Endothelial cell of umbilical vein (primary cell): Measurements from ENCODE around the gene ITPRID1. TPM values are rescaled to one million over a fixed set of nuclear protein-coding genes. Genes with fewer than 3 reads are reported as not detected.

ENCODE experiments used
- BruUV-seq: library from RNA; stranded (reverse); fragments of 400-500 nt; replicated peaks from 2 replicates; lab custom pipeline; 2021; lab: Mats Ljungman, UMichigan
- CTCF ChIA-PET: fragments of 300-600, 350-600 bp; sonication (Branson Sonifier 250); formaldehyde crosslinking; loops from one replicate; lab custom pipeline; 2021; ENCODE audit warnings: antibody characterized with exemption, inconsistent platforms; lab: Charles Lee
- POLR2A ChIA-PET: fragments of 300-600, 350-600 bp; sonication (Branson Sonifier 250); formaldehyde crosslinking; loops from one replicate; lab custom pipeline; 2021; ENCODE audit warnings: antibody characterized with exemption, inconsistent platforms; lab: Charles Lee
- DNase-seq: peaks from one replicate; pipeline ENCODE4 v3.0.0-alpha.2; 2011; ENCODE audit warnings: low read depth, low spot score
- FAIRE-seq: peaks from 2 replicates; lab custom pipeline; 2011; peaks lifted over from hg19 to GRCh38; lab: Jason Lieb, UNC
- H2AFZ ChIP-seq: 2 replicates; pipeline ENCODE4 v1.6.0; 2012; ENCODE audit warnings: low read depth, low read length, control low read depth, inconsistent platforms
- H3K27ac ChIP-seq: 2 replicates; pipeline ENCODE4 v1.5.1; 2011; ENCODE audit warnings: low read depth, mild to moderate bottlenecking, control low read depth, low read length, moderate library complexity; ENCODE audit not compliant: insufficient read depth
- H3K27me3 ChIP-seq, 2 experiments: 2 replicates each; pipeline versions ENCODE4 v1.6.0 to v1.6.1; 2011; ENCODE audit warnings: low read length in 2 of 2, mixed read lengths in 1 of 2; ENCODE audit not compliant: control insufficient read depth in 2 of 2, insufficient read depth in 2 of 2
- H3K36me3 ChIP-seq, 2 experiments: 2 replicates in 1 of 2; 3 replicates in 1 of 2; pipeline ENCODE4 v1.5.1; 2011; ENCODE audit warnings: low read length in 2 of 2, mild to moderate bottlenecking in 1 of 2, moderate library complexity in 1 of 2; ENCODE audit not compliant: control insufficient read depth in 2 of 2, insufficient read depth in 2 of 2; ENCODE audit errors: extremely low read depth in 1 of 2
- H3K4me1 ChIP-seq: 3 replicates; pipeline ENCODE4 v1.5.1; 2011; ENCODE audit warnings: mild to moderate bottlenecking, low read length; ENCODE audit not compliant: control insufficient read depth, insufficient read depth; ENCODE audit errors: extremely low read depth
- H3K4me2 ChIP-seq: 2 replicates; pipeline ENCODE4 v1.6.1; 2011; ENCODE audit warnings: low read length, control low read depth, mixed read lengths; ENCODE audit not compliant: insufficient read depth
- H3K4me3 ChIP-seq, 3 experiments: fragments of 200-600 bp in 1 of 3; sonication (generic), shearing (Covaris generic) in 1 of 3; replicated peaks in 1 of 3; 2 replicates each; pipeline ENCODE4 v1.5.1; 2011 to 2016; ENCODE audit warnings: control low read depth in 3 of 3, low read length in 3 of 3, mild to moderate bottlenecking in 2 of 3, inconsistent platforms in 1 of 3, low read depth in 1 of 3, moderate library complexity in 1 of 3; ENCODE audit not compliant: insufficient read depth in 1 of 3
- H3K79me2 ChIP-seq: 2 replicates; pipeline ENCODE4 v1.6.0; 2012; ENCODE audit warnings: low read length, inconsistent platforms; ENCODE audit not compliant: control insufficient read depth, insufficient read depth
- H3K9ac ChIP-seq: replicated peaks from 2 replicates; pipeline ENCODE3; 2011; ENCODE audit warnings: low read length, control low read depth; ENCODE audit not compliant: insufficient read depth; ENCODE audit errors: extremely low read depth
- H3K9me1 ChIP-seq: replicated peaks from 3 replicates; pipeline ENCODE4 v1.6.0; 2011; ENCODE audit warnings: mild to moderate bottlenecking, low read length; ENCODE audit not compliant: control insufficient read depth, insufficient read depth; ENCODE audit errors: extremely low read depth
- H3K9me3 ChIP-seq: replicated peaks from 2 replicates; pipeline ENCODE4 v1.5.1; 2012; ENCODE audit warnings: low read length, inconsistent platforms; ENCODE audit not compliant: control insufficient read depth, insufficient read depth
- H4K20me1 ChIP-seq: replicated peaks from 2 replicates; pipeline ENCODE3; 2011; ENCODE audit warnings: mild to moderate bottlenecking, low read length; ENCODE audit not compliant: control insufficient read depth, insufficient read depth; ENCODE audit errors: extremely low read depth
- CTCF ChIP-seq, 2 donors: IDR thresholded peaks; 1 replicate in 1 of 2; 2 replicates in 1 of 2; pipeline ENCODE4 v1.5.1; 2011; ENCODE audit warnings: low read length in 2 of 2, mild to moderate bottlenecking in 2 of 2, moderate library complexity in 2 of 2, control low read depth in 1 of 2, inconsistent platforms in 1 of 2, low read depth in 1 of 2; ENCODE audit not compliant: insufficient read depth in 1 of 2; ENCODE audit errors: extremely low read depth in 1 of 2
- EZH2 ChIP-seq: IDR thresholded peaks from 2 replicates; pipeline ENCODE4 v1.6.1; 2012; ENCODE audit warnings: borderline replicate concordance, low read depth, mild to moderate bottlenecking, moderate library complexity, low read length, inconsistent platforms; ENCODE audit not compliant: severe bottlenecking
- FOS ChIP-seq: IDR thresholded peaks from 2 replicates; pipeline ENCODE4 v1.6.1; 2011; ENCODE audit warnings: mild to moderate bottlenecking, low read length, moderate library complexity, borderline replicate concordance; ENCODE audit not compliant: insufficient read depth
- GATA2 ChIP-seq: IDR thresholded peaks from 2 replicates; pipeline ENCODE4 v1.7.0; 2011; ENCODE audit warnings: low read depth, mild to moderate bottlenecking, moderate library complexity, mixed read lengths, low read length; ENCODE audit not compliant: insufficient read length, insufficient read depth
- JUN ChIP-seq: IDR thresholded peaks from 2 replicates; pipeline ENCODE4 v1.6.1; 2011; ENCODE audit warnings: borderline replicate concordance, low read depth; ENCODE audit not compliant: insufficient read length, insufficient read depth
- MAX ChIP-seq: IDR thresholded peaks from 2 replicates; pipeline ENCODE4 v1.6.1; 2011; ENCODE audit not compliant: insufficient read depth, insufficient read length
- MYC ChIP-seq: IDR thresholded peaks from one replicate; pipeline ENCODE4 v1.6.1; 2011; ENCODE audit warnings: mild to moderate bottlenecking, low read depth, low read length
- POLR2A ChIP-seq: IDR thresholded peaks from 2 replicates; pipeline ENCODE4 v1.6.1; 2012; ENCODE audit warnings: low read depth, mild to moderate bottlenecking, control low read depth, low read length
- POLR2AphosphoS5 ChIP-seq: IDR thresholded peaks from 2 replicates; pipeline ENCODE4 v1.6.1; 2012; ENCODE audit warnings: low read depth, mild to moderate bottlenecking, control low read depth, low read length, moderate library complexity; ENCODE audit not compliant: insufficient read depth
- dilution Hi-C: fragments of 300-500 bp; cut with MboI; formaldehyde crosslinking; loops from one replicate; pipeline ENCODE4 v1.15.0; 2019; ENCODE audit warnings: low sequenced_read_pairs; ENCODE audit not compliant: extremely low pct_ligation_motif_present
- intact Hi-C: fragments of 100-400 bp; cut with micrococcal nuclease; formaldehyde crosslinking; loops from one replicate; pipeline ENCODE4 v1.10.0; 2022
- polyA plus RNA-seq, 4 experiments: library from polyadenylated mRNA; depleted of rRNA in 3 of 4; stranded (reverse) in 3 of 4; unstranded in 1 of 4; fragments of >200 nt; gene quantifications; 2 replicates each; pipeline versions ENCODE4 v1.2.1 to v1.2.3, GENCODE V29; 2011 to 2012; ENCODE audit warnings: missing spikeins in 1 of 4
- total RNA-seq: library from RNA; stranded (reverse); gene quantifications from 2 replicates; pipeline ENCODE4 v1.2.3, GENCODE V29; 2021

ITPRID1 gene
- total and polyA plus RNA-seq, 2 donors (not counting 3 experiments of a cell fraction or from before 2014, with no cell fraction given) = not detected

GRCh38 chr7:31563951-31564350 is 50.1 kb downstream of the ITPRID1 start:
- H3K9ac ChIP-seq = no peak overlapping the region
- no peaks in the 10 kb centered on the region for H3K9me3 ChIP-seq
- H3K27me3 ChIP-seq = no peaks in the 10 kb centered on the region
- CTCF ChIA-PET = no interaction called here
- no peaks in the 10 kb centered on the region for H3K4me1 ChIP-seq
- TF ChIP-seq JUN (no peak), MAX (no peak), EZH2 (no peak), MYC (no peak), GATA2 (no peak), POLR2AphosphoS5 (no peak), POLR2A (no peak), CTCF (IDR thresholded peaks at IDR 0.05; ENCODE audit: extremely low read depth in 1 of 2, insufficient read depth in 1 of 2, low read depth in 1 of 2, low read length in 2 of 2) (no peak), FOS (no peak)
- intact Hi-C loops = no loop called here
- H3K4me3 ChIP-seq = no peak overlapping the region
- no peak for FAIRE-seq
- no peaks in the 10 kb centered on the region for H3K9me1 ChIP-seq
- no peaks in the 10 kb centered on the region for H3K36me3 ChIP-seq
- H4K20me1 ChIP-seq = no peaks in the 10 kb centered on the region
- no peak overlapping the region for H3K4me2 ChIP-seq
- H3K27ac ChIP-seq = no peak overlapping the region
- POLR2A ChIA-PET = no interaction called here
- DNase-seq = no peak
- no TSS peak for BruUV-seq
- dilution Hi-C loops = no loop called here
- H3K79me2 ChIP-seq = no peaks in the 10 kb centered on the region
- no peak overlapping the region for H2AFZ ChIP-seq
